ENCODE results near the gene DKKL1. TPM values are rescaled to one million over a fixed set of nuclear protein-coding genes. Genes with fewer than 3 reads are reported as not detected.

Gene DKKL1
- total RNA-seq, 2 donors from 2014 or later, result not detected

DNA sequence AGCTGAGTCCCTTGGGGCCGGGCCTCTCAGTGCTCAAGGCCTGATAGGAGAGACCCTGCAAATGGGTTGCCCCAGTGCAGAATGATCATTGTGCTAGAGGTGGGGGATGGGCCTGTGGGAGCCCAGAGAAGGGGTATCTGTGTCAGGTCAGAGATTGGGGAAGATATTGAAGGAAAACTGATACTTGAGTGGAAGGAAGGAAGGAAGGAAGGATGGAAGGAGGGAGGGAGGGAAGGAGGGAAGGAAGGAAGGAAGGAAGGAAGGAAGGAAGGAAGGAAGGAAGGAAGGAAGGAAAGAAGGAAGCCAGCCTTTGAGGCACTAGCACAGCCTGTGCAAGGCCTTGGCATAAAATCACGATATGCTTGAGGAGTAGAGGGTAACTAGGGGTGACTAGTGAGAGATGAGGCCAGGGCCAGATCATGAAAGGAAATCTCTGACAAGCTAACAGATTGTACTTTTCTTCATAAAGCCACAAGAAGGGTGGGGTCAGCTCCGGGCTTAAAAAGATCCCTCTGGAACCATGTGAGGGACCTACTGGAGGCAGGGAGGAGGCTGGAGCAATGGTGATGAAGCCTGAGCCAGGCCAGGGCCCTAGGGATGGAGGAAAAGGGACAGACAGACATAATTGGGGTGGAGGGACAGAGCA is 48.1 kb downstream of the DKKL1 start:
- ATAC-seq (no peak), DNase-seq (no peak)
- TF ChIP-seq POLR2A (IDR thresholded peaks at IDR 0.05), result no peak
- TF ChIP-seq, protein P1, sequence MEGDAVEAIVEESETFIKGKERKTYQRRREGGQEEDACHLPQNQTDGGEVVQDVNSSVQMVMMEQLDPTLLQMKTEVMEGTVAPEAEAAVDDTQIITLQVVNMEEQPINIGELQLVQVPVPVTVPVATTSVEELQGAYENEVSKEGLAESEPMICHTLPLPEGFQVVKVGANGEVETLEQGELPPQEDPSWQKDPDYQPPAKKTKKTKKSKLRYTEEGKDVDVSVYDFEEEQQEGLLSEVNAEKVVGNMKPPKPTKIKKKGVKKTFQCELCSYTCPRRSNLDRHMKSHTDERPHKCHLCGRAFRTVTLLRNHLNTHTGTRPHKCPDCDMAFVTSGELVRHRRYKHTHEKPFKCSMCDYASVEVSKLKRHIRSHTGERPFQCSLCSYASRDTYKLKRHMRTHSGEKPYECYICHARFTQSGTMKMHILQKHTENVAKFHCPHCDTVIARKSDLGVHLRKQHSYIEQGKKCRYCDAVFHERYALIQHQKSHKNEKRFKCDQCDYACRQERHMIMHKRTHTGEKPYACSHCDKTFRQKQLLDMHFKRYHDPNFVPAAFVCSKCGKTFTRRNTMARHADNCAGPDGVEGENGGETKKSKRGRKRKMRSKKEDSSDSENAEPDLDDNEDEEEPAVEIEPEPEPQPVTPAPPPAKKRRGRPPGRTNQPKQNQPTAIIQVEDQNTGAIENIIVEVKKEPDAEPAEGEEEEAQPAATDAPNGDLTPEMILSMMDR (IDR thresholded peaks at IDR 0.05), result no peak
- Histone ChIP-seq H3K4me1 (no peaks in the 10 kb centered on the region), H3K27ac (no peak overlapping the region), H3K9me3 (no peaks in the 10 kb centered on the region), H3K36me3 (replicated peaks in 1 of 2; ENCODE audit: insufficient read depth in 1 of 2, low read depth in 2 of 2) (no peaks in the 10 kb centered on the region), H3K27me3 (no peaks in the 10 kb centered on the region), H3K4me3 (no peak overlapping the region)
- 80 to 89% methylated on average over 3 of the region's 3 CpGs for WGBS, 2 donors
- intact Hi-C loops (cut with DNase I), result no loop called here

DNA sequence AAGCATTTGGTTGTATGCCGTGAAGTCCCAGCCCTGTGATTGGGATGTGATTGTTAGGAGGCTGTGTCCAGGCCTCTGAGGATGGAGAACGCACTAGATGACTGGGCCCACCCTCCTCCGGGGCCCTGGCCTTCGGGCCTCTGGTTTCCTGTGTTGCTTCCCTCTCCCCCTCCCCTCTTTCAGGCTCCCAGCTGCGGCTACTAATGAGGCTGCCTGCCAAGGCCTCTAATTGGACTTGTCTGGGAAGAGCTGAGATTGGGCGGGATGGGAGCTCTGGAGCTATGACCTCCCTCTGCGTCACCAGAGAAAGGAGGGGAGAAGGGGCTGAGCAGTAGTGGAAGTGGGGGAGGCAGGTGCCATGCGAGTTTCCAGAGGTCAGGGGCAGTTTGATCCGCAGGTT is 49.7 kb downstream of the DKKL1 start:
- peaks cover 0 to under 1% of the 10 kb centered on the region in 2 donors for H3K27me3 ChIP-seq
- TF ChIP-seq, protein P1 (IDR thresholded peaks at IDR 0.05), result no peak
- TF ChIP-seq POLR2A (IDR thresholded peaks at IDR 0.05), result no peak
- intact Hi-C loops (cut with DNase I), result no loop called here
- H3K9me3 ChIP-seq, result no peaks in the 10 kb centered on the region
- WGBS, 2 donors, result 68 to 70% methylated on average over 6 to 9 of the region's 9 CpGs
- ATAC-seq (no peak), DNase-seq (no peak)
- no peak overlapping the region for H3K4me3 ChIP-seq
- H3K27ac ChIP-seq, result no peak overlapping the region
- no peaks in the 10 kb centered on the region for H3K36me3 ChIP-seq (replicated peaks in 1 of 2; ENCODE audit: insufficient read depth in 1 of 2, low read depth in 2 of 2)
- H3K4me1 ChIP-seq, result no peaks in the 10 kb centered on the region

DNA sequence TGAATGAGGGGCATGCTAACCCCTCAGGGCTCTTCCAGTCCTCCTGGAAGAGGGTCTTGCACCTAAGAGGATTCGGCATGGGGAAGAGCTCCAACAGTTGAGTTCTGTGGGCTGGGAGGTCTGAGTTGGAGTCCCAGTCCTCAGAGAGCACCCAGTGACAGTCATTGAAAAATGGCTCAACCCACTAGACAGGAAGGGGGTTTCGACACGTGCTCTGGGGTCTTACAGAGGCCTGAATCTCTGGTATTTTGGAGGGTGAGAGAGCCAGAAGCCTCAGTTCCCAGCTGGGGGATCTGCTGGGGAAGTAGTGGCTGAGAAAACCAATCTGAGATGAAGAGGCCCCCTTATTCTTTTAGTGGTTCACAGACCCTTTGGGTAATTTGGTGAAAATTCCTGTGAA is 50.6 kb downstream of the DKKL1 start:
- no peaks in the 10 kb centered on the region for H3K4me1 ChIP-seq
- WGBS, 2 donors, result 75 to 80% methylated on average over 3 of the region's 3 CpGs
- intact Hi-C loops (cut with DNase I), result no loop called here
- H3K36me3 ChIP-seq (replicated peaks in 1 of 2; ENCODE audit: insufficient read depth in 1 of 2, low read depth in 2 of 2), result no peaks in the 10 kb centered on the region
- H3K9me3 ChIP-seq, result no peaks in the 10 kb centered on the region
- ATAC-seq (no peak), DNase-seq (no peak)
- TF ChIP-seq, protein P1 (IDR thresholded peaks at IDR 0.05), result no peak
- no peak for TF ChIP-seq POLR2A (IDR thresholded peaks at IDR 0.05)
- no peak overlapping the region for H3K27ac ChIP-seq
- peaks cover 0 to 4% of the 10 kb centered on the region in 2 donors for H3K27me3 ChIP-seq
- H3K4me3 ChIP-seq, result no peak overlapping the region

DNA sequence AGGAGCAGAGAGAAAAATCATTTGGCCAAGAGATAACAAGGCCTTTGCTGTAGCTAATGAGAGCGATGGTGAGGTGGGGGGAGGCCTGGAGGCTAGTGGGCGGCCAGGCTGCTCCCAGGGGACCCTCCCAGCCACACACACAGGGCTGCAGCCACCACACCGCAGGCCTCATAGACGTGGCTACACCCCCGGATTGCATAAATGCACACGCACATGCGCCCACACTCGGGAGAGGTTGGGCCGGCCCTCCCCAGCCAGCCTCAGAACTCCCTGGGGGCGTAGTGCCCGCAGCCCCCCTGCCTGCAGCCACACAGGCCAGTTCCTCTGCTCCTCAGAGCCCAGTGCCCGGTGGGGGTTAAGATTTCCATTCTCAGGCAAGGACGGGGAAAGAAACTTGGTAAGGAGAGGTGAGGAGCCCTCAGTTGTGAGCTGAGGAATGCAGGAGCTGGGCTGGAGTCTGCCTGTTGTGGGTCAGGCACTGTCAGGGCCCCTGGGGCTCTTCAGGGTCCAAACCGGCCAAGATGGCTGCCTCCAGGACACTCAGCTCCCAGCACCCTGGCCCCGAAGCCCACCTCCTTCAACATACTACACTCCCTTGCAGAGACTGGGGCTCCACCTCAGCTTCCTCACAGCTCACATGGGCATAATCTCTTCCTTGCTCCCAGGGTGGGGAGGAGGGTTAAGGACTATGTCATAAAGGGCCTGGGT is 51.6 kb downstream of the DKKL1 start:
- WGBS, 2 donors, result 73 to 78% methylated on average over 10 to 14 of the region's 15 CpGs
- H3K9me3 ChIP-seq, result no peaks in the 10 kb centered on the region
- H3K27ac ChIP-seq, result no peak overlapping the region
- DNase-seq (no peak), ATAC-seq (no peak)
- no peaks in the 10 kb centered on the region for H3K36me3 ChIP-seq (replicated peaks in 1 of 2; ENCODE audit: insufficient read depth in 1 of 2, low read depth in 2 of 2)
- H3K27me3 ChIP-seq, result peaks cover 0 to 4% of the 10 kb centered on the region in 2 donors
- no peak overlapping the region for H3K4me3 ChIP-seq
- TF ChIP-seq, protein P1 (IDR thresholded peaks at IDR 0.05), result no peak
- TF ChIP-seq POLR2A (IDR thresholded peaks at IDR 0.05), result no peak
- intact Hi-C loops (cut with DNase I), result no loop called here
- H3K4me1 ChIP-seq, result no peaks in the 10 kb centered on the region
